G401 (cell line): Measurements from ENCODE around the gene EN2. TPM values are rescaled to one million over a fixed set of nuclear protein-coding genes. Genes with fewer than 3 reads are reported as not detected.

Experiments
- DNase-seq: peaks from one replicate; pipeline ENCODE4 v3.0.0-alpha.2; 2015; ENCODE audit warnings: low spot score
- in situ Hi-C: cut with HindIII; loops from 2 replicates; pipeline ENCODE4 v1.10.0; 2016; ENCODE audit warnings: low sequenced_read_pairs, mixed read lengths
- total RNA-seq: library from RNA; depleted of rRNA; stranded (reverse); fragments of >200 nt; shearing (Covaris generic); gene quantifications from 2 replicates; pipeline ENCODE4 v1.2.3, GENCODE V29; 2014

The EN2 gene
- total RNA-seq, 1 experiment from 2014 or later = not detected

DNA sequence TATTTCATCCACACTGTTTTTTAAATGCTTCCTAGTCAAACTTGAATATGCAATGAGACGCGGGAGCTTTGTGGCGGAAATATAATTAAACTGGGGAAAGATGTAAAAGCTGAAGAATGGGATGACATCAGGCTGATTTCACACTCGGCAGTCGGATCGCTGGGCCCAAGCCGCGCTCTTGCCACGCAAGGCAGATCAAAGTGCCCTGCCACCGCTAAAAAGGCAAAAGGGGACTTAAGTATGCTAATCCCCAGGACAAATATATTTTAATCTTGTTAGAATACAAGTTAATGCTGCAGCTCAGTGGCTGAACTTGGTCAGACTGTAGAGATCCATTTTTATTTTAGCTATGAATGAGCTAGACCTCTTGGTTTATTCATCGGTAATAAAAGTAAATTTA lies 13.8 kb downstream of the EN2 start:
- no peak for DNase-seq
- in situ Hi-C loops = no loop called here

DNA sequence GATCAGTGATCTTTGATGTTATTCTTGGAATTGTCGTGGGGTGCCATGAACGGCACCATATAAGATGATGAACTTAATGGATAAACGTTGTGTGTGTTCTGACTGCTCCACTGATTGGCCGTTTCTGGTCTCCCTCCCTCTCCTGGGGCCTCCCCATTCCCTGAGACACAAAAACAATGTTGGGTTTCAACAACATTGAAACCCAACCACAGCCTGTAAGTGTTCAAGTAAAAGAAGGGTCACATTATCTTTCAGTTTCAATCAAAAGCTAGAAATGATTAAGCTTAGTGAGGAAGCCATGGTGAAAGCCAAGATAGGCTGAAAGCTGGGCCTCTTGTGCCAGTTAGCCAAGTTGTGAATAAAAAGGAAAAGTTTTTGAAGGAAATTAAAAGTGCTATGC lies 19.5 kb downstream of the EN2 start:
- in situ Hi-C loops = no loop called here
- no peak for DNase-seq

DNA sequence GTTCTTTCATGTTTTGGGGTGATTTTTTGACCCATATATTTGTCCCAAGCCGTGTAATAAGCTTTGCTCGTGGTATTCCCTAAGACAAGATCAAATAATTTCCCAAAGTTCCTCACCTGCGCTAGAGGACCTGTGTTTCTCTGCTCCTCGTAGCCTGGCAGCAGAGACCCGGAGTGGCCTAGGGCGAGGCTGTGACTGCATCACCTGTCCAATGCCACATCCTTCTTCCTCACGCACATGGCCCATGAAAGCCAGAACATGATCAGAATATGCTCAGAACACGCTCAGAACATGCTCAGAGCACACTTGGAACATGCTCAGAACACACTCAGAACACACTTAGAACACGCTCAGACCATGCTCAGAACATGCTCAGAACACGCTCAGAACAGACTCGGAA lies 23.8 kb downstream of the EN2 start:
- no peak for DNase-seq
- in situ Hi-C loops = no loop called here

DNA sequence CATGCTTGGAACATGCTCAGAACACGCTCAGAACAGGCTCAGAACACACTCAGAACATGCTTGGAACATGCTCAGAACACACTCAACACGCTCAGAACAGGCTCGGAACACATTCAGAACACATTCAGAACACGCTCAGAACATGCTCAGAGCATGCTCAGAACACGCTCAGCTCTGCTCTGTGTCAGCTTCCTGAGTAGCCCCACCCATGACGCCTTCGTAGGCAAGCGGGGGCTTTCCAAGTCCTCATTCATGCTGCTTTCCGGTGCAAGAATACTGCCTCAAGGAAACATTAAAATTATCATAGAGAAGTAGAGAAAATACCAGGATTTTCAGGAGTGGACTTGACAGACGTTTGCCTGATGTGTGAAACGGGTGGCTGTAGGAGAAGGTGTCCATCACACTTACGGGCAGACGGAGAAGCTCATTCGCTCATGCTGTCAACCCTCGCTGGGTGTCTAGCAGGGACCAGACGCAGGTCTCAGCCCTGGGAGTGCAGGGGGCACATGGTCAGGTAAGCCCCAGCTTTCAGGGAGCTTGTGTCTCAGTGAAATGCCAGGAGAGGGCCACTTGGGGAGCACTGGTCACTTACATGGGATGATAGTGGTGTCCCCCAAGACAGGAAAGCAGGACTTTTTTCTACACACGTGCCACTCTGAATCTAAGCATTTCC lies 24.7 kb downstream of the EN2 start:
- in situ Hi-C loops = no loop called here
- no peak for DNase-seq

DNA sequence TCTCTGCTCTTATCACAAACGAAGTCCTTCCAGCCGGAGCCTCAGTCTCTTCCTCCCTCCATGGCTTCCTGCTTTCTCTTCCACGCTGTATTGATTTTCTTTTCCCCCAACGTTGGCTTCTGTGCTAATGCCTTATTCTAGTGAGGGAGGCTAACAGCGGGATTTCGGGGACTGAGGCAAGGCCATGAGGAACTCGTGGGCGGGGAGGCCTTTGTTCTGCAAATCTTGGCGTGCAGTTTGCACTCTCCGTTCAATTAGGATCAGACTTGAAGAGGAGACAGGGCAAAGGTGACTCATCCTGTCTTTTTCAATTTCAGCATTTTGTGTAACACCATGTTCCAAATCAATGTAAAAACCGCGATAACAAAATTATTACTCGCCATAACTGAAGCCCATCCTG lies 25.3 kb downstream of the EN2 start:
- no peak for DNase-seq
- in situ Hi-C loops = no loop called here

DNA sequence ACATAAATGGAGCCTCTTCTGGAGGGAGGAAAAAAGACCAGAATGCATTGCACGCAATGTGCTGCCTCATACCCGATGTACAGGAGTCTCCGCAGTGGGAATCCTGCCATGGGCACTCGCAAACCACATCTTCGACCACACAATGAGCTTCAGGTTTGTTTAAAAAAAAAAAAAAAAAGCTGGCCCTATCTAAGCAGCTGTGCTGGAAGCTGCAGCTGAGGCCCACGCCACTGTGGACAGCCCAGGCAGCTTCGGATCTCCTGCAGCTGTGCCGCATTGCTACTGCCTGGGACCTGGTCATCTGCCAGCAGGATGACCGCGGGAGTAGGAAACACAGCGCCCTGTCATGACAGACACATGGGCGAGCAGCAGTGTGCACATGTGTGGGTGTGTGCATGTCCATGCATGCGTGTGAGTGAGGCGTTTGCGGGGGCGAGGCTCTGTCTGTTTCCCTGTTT lies 26.0 kb downstream of the EN2 start:
- no peak for DNase-seq
- in situ Hi-C loops = no loop called here

DNA sequence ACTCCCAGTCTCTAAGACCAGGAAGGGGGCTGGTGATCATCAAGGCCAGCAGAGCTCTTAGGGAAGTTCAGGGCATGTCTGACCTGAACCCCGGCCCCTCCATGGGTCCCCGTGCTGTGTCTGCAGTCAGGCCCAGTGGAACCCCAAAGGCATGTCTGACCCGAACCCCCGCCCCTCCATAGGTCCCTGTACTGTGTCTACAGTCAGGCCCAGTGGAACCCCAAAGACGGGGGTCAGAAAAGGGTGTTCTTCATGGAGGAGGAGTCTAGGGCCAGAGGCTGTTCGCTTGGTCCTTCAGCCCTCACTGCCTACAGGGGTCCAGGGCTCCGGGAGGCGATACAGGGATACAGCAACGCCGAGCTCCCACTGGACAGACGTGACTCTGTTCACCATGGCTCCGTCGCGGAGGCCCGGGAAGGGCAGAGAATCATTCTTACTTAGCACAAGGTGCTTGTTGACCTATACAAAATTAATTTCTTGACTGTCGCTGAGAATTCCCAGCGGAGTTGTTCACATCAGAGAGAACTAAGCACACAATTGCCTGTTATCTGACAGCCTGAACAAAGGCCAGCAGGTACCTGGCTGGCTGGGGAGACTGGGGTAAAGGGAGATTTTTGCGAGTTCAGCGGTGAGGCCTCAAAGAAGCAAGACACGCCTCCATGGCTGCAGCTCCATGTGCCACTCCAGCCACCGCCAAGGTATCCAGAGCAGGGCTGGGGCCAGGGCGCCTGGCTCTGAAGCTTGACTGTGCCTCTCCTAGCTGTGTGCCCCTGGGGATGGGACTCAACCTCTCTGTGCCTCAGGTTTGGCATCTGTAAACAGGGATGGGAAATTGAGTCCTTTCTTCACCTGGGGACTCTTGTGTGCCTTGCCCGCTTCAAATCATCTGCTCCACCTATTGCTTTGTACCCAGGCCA lies 26.8 kb downstream of the EN2 start:
- in situ Hi-C loops = no loop called here
- DNase-seq = no peak

DNA sequence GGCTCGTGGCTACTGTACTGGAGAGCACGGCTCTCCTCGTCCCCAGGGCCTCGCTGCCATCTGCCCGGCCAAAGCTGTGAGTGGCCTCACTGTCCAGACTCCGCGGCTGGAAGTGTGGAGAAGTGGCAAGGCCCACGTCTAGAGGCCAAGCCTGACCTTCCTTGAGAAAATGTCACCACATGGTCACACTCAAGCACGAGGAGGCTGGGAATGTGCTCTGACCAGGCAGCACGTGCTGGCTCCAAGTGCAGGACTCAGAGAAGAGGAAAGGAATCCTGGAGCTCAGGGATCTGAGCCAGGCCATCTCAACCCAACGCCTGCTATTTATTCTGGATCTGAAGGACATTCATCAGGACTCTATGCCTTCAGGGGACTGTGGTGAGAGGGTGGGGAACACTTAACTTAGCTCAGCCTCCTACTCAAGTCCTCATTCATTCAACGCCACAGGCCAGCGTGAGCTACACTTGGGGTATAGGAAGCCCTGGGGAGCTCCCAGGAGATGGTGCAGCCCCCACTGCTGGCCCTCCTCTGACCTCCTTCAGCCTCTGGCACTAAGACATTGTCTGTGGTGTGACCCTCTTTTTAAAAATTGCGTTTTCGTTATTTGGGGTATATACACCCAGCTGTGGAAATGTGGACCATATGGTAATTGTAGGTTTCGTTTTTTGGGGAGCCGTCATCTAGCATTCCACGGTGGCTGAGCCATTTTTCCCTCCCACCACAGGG lies 29.0 kb downstream of the EN2 start:
- in situ Hi-C loops = no loop called here
- peak; percentile 32 for DNase-seq

DNA sequence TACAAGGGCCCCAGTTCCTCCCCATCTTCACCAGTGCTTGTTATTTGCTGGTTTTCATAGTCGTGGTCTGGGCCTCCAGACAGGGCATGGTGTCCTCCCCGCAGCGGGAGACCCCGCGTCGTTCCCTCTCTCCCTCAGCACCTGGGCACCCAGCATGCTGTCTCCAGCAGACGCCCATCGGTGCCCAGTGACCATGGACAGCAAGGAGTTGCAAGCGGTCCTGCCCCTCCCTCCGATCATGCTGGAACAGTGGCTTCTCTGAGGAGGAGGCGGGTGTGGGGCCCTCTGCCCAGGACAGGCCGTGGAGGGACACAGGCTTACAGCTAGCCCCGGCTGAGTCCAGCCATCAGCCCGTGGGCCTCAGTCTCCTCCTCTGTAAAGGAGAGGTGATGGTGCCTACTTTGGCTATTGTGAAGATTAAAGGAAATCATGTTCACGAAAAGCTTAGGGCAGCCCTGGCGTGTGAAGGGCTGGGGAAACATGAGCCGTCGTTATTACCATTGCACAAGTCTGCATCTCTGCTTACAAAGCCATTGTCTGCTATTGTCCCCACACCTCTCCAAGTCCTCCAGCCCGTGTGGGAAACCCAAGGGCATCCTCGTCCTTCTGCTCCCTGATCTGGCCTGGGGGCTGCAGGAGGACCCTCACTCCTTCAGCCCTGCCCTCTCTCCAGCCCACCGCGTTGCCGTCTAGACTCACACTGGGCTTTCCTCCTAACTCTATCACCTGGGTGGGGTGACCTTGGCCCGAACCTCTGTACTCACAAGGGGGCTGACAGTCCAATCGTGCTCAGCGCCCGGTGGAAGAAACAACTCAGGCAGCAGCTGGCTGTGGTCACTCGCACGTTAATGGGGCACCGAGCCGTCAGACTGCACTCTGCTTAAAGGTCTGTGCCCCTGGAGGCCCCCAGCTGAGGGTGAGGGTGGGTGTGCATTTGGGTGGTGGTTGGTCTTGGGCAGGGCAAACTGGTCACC lies 29.9 kb downstream of the EN2 start:
- in situ Hi-C loops = no loop called here
- DNase-seq = no peak

DNA sequence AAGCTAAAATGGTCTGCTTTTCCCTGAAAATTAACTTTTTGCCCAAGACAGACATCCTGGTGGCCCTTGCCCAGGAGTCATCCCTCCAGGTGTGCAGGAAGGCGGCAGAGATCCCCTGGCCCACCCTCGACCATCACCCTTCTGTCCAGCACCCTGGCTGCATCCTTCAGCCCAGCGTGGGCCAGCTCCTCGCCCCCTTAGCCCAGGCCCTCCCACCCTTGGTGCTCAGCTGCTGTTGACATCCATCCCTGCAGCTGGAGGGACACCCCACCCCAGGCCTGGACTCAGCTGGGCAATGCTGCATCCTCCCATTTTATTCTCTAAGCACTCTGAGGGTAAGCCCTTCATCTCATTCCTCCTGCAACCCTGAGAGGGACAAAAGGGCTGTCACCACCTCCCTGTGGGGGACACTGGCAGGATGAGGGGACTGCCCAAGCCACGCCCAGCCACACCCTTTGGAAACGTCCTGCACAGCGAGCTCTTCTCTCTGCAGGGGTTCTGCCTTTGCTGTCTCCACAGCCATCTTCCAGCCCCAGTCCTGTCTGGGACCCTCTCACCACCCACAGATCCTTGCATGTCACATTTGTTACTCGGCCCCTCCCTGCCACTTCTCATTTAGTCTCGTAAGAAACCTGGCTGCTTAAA lies 30.7 kb downstream of the EN2 start:
- in situ Hi-C loops = no loop called here
- no peak for DNase-seq

DNA sequence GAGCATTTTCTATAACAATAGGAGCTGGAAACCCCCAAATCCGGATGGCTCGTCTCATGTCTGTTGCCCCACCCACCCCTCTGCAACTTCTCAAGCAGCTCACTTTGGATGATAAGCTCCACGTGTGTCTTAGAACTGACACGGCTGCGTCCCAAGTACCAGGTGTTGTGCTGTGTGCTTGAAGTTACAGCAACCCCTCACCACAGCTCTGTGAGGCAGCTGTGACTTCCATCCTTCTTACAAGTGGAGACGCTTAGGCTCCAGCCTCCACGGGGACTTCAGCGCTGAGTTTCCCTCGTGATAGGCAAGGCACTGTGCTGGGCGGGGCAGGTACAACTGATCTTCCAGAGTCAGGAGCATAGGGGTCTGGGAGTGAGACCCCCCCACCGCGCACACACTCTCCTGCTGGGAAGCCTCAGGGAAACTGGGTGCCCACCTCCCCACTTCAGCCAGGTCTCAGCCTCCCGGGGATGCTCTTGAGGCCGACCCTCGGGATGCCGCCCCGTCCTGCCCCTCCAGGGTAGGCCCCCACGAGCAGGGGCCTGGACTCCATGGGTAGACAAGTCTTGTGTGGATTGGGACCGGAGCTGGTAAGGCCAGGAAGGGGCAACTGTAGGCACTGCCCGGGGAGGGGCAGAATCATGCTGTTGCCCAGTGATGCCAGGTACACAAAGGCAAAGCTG lies 31.4 kb downstream of the EN2 start:
- DNase-seq = no peak
- in situ Hi-C loops = no loop called here

DNA sequence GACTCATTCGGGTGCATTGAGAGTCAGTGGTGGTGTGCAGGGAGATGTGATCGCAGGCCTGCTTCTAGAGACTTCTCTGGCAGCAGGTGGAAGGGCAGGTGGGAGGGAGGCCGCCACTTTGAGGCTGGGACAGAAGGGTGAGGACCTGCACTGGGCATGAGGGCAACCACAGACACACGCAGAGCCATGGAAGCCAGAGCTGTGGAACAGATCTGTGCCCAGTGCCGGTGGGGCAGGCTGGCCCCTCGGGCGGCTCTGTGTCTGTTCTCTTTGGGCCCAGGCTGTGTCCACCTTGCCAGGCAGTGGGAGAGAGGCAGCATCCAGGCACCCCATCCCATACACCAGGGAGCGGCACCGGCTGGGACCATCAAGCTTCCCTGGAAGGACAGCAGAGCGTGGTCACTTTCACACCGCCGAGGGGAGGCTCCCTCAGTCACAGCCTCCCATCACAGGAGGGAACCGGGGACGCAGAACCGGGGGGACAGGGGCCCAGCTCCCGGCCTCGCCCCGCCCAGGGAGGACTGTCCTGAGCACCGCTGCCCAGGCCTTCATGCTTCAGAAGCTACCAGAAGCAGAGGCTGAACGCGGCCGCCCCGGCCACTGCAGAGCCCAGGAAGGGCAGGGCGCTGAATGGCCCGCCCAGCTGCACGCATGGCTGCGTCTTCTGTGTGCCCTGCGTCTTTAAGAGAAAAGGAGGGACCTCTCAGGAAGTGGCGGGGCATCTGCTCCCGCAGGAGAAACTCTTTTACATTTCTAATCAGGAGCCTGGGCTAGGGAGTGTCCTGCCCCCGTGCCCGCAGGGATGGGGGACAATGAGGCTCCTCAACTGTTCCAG lies 32.1 kb downstream of the EN2 start:
- in situ Hi-C loops = no loop called here

DNA sequence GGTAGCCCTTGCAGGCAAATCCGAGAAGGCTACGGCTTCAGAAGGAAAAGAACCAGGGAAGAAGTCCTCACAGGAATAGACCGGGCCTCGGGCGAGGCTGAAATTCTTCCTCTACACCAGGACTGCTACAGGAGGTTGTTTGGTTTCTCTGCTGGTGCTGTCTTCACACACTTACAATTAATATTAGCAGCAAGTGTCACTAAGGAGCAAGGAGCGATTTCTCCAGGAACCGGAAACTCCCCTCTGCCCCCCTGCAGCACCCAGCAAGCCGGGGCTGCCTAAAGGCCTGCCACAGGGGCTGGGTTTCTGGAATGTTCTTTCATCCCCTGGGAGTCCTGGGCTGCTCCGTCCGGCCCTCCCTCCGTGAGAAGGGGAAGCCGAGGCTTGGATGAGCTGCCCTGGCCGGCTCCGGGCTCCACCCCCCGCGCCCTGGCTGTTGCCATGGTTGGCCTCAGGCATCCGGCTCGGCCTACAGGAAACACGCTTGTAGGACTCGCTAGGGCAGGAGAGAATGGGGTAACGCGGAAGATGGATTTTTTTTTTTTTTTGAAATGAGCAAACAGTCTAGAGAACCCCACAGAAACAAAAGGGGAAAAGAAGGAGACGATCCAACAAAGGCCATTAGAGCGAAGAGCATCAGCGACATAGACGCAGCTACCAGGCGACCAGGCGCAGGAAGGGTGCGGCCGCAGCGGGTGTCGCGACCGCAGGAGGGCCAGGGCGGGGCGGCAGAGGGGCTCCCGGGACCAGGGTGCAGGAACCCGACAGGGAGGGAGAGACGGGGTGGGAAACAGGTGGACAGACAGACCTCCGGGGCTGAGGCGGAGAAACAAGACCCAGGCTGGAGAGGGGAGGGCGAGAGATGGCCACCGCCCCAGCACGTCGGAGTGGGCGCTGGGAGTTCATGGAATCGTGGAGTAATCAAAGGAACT lies 33.0 kb downstream of the EN2 start:
- in situ Hi-C loops = no loop called here
- DNase-seq = peak; percentile 84

More for the DNA sequence above, 32.1 kb downstream of the EN2 start:
- DNase-seq = peak; percentile 74

DNA sequence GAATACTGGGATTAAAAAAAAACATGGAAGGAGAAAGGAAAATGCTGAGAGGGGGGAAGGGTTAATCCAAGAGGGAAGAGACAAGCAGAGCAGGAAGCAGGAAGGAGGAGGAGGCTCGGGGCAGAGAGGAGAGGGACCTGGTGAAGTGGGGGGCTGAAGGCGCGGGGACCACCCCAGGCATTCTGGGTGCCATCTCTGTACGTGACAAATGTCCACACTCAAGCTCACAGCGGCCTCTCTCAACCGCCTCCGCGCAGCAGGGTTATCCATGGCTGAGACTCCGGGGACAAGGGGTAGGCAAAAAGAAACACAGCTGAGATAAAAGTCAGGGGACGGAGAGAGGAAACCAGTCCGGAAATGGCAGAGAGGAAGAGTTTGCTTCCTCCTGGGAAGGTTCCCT lies 33.9 kb downstream of the EN2 start:
- in situ Hi-C loops = no loop called here
- peak; percentile 19 for DNase-seq

DNA sequence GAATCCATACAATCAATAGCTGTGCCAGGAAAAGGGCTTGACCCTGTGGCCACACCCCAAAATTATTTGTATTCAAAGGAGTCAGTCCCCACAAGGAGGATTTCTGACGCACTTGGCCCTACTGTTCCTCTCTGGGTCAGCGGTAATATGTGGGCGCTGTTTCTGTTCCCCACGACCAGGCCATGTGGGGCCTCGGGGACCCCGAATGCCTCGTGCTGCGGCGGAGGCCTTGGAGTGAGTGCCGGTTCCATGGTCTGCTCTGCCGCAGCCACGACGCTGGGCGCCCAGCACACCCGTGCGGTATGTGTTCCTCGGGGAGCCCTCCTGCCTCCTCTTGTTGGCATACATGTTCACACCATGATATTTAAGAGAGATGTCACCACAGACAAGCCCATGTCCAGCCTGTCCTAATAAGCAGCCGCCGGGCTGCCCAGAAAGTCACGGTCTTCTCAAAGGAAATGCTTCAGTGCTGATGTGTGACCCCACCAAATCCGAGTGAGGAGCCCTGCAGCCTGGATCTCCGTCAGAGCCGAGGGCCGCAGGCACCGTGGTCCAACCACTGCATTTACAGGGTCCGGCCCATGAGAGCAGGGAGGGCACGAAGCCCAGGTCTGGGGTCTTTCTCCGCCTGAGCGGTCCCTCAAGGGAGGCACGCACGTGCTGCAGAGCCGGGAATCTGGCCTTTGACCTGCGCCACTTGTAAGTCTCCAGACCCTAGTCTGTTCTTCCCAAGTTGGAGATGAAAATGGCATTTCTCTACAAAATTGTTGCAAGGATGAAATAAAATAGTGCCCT lies 36.0 kb downstream of the EN2 start:
- in situ Hi-C loops = no loop called here
- no peak for DNase-seq
